K562 (cell line): Measurements from ENCODE around the gene HSD3B7. TPM values are rescaled to one million over a fixed set of nuclear protein-coding genes. Genes with fewer than 3 reads are reported as not detected.
A peak's percentile ranks its signal among the peaks of the same experiment; 100 is the strongest.

Experiments used
- BRD4 ChIP-seq: fragments of 200-600 bp; sonication (generic); IDR thresholded peaks from 2 replicates; pipeline ENCODE4 v1.6.1; 2017; ENCODE audit warnings: inconsistent platforms
- EP300 ChIP-seq: IDR thresholded peaks from 2 replicates; pipeline ENCODE4 v1.6.1; 2012; ENCODE audit warnings: low read length, improper control_type of control experiment
- FOXP1 ChIP-seq: sonication (generic); formaldehyde crosslinking; IDR thresholded peaks from 2 replicates; pipeline ENCODE4 v1.8.0; 2022; ENCODE audit warnings: mild to moderate bottlenecking, missing genetic modification reagents
- GABPB1 ChIP-seq: sonication (generic); formaldehyde crosslinking; IDR thresholded peaks from 2 replicates; pipeline ENCODE4 v1.8.0; 2022; ENCODE audit warnings: mild to moderate bottlenecking, missing genetic modification reagents
- GATAD2A ChIP-seq: fragments of 450-650 bp; IDR thresholded peaks from 2 replicates; pipeline ENCODE4 v1.6.1; 2017
- GTF2A2 ChIP-seq: IDR thresholded peaks from 2 replicates; pipeline ENCODE4 v1.6.1; 2016; ENCODE audit warnings: mild to moderate bottlenecking, missing genetic modification characterization, missing compliant biosample characterization
- HEY1 ChIP-seq: fragments of 250-450 bp; sonication (Bioruptor Pico); IDR thresholded peaks from 2 replicates; pipeline ENCODE4 v1.5.0; 2020; ENCODE audit warnings: mild to moderate bottlenecking, moderate library complexity, borderline replicate concordance
- KDM2B ChIP-seq: fragments of 250-450 bp; sonication (Bioruptor Pico); IDR thresholded peaks from 2 replicates; pipeline ENCODE4 v1.8.0; 2021; ENCODE audit warnings: mild to moderate bottlenecking, moderate library complexity
- MEIS2 ChIP-seq: fragments of 450-650 bp; IDR thresholded peaks from 2 replicates; pipeline ENCODE4 v1.6.1; 2014; ENCODE audit warnings: mild to moderate bottlenecking; ENCODE audit not compliant: partially characterized antibody
- RBFOX2 ChIP-seq: fragments of 200-400 bp; formaldehyde crosslinking; IDR thresholded peaks from 2 replicates; pipeline ENCODE4 v1.6.1; 2017; ENCODE audit warnings: low read depth, mild to moderate bottlenecking, low read length, moderate library complexity
- SMARCC2 ChIP-seq: fragments of 450-650 bp; IDR thresholded peaks from 2 replicates; pipeline ENCODE4 v1.6.1; 2017; ENCODE audit warnings: antibody characterized with exemption, moderate library complexity, mild to moderate bottlenecking, low read depth
- TAF9B ChIP-seq: fragments of 450-650 bp; IDR thresholded peaks from 2 replicates; pipeline ENCODE4 v1.6.1; 2018; ENCODE audit warnings: mild to moderate bottlenecking; ENCODE audit not compliant: partially characterized antibody
- XRCC4 ChIP-seq: IDR thresholded peaks from one replicate; pipeline ENCODE4 v1.6.1; 2011; ENCODE audit not compliant: insufficient read depth, insufficient read length; ENCODE audit errors: extremely low read depth
- ZBTB33 ChIP-seq: sonication (generic); formaldehyde crosslinking; IDR thresholded peaks from 2 replicates; pipeline ENCODE4 v1.8.1; 2023; ENCODE audit warnings: mild to moderate bottlenecking, missing genetic modification reagents
- ZNF175 ChIP-seq: fragments of 200-800 bp; sonication (Bioruptor generic); IDR thresholded peaks from 2 replicates; pipeline ENCODE4 v1.6.1; 2016; ENCODE audit warnings: low read depth, mild to moderate bottlenecking, missing genetic modification characterization, missing compliant biosample characterization
- ZNF282 ChIP-seq: sonication (generic); formaldehyde crosslinking; IDR thresholded peaks from 2 replicates; pipeline ENCODE4 v1.8.1; 2023; ENCODE audit warnings: missing genetic modification reagents
- ZNF445 ChIP-seq: fragments of 250-450 bp; sonication (Bioruptor Pico); IDR thresholded peaks from 2 replicates; pipeline ENCODE4 v1.4.0; 2020; ENCODE audit warnings: low read depth, mild to moderate bottlenecking, moderate library complexity
- ZNF76 ChIP-seq: fragments of 250-450 bp; sonication (Bioruptor Pico); IDR thresholded peaks from 2 replicates; pipeline ENCODE4 v1.4.0; 2020; ENCODE audit warnings: mild to moderate bottlenecking, moderate library complexity, borderline replicate concordance
- polyA plus RNA-seq, 8 experiments: library from polyadenylated mRNA; depleted of rRNA in 4 of 8; stranded (reverse) in 5 of 8; unstranded in 3 of 8; fragments of >200 nt; fragmentation: Nextera tagmentation in 2 of 8; fragmentation: Illumina TruSeq in 1 of 8; extraction: Ambion mirVana in 2 of 8; extraction: Trizol in 1 of 8; gene quantifications; 2 replicates each; pipeline versions ENCODE4 v1.2.1 to v1.2.3, GENCODE V29; 2011 to 2014; ENCODE audit warnings: inconsistent platforms in 1 of 8, missing spikeins in 1 of 8
- total RNA-seq, 7 experiments: library from RNA; depleted of rRNA in 6 of 7; stranded (reverse); fragments of >200 nt in 6 of 7; fragmentation: Illumina TruSeq in 2 of 7; extraction: Trizol in 2 of 7; gene quantifications; 2 replicates each; pipeline versions ENCODE4 v1.2.1 to v1.2.3, GENCODE V29; 2011 to 2021; ENCODE audit warnings: low replicate concordance in 1 of 7
- TF ChIP-seq, protein P1 (sequence below): fragments of 250-450 bp; sonication (Bioruptor Pico); IDR thresholded peaks from 2 replicates; pipeline ENCODE4 v1.4.0; 2020; ENCODE audit warnings: borderline replicate concordance
- TF ChIP-seq, protein P2 (sequence below): fragments of 250-450 bp; sonication (Bioruptor Pico); IDR thresholded peaks from 2 replicates; pipeline ENCODE4 v1.5.1; 2021; ENCODE audit warnings: mild to moderate bottlenecking
- TF ChIP-seq, protein P3 (sequence below): fragments of 450-650 bp; formaldehyde crosslinking; IDR thresholded peaks from 2 replicates; pipeline ENCODE4 v1.4.0; 2020; ENCODE audit warnings: mild to moderate bottlenecking, mixed read lengths

The HSD3B7 gene
- total and polyA plus RNA-seq, 9 of the 15 experiments (the other 6 are each of a cell fraction or from before 2014, with no cell fraction given) = 5.4 to 49.1 (median 23.0) TPM

DNA sequence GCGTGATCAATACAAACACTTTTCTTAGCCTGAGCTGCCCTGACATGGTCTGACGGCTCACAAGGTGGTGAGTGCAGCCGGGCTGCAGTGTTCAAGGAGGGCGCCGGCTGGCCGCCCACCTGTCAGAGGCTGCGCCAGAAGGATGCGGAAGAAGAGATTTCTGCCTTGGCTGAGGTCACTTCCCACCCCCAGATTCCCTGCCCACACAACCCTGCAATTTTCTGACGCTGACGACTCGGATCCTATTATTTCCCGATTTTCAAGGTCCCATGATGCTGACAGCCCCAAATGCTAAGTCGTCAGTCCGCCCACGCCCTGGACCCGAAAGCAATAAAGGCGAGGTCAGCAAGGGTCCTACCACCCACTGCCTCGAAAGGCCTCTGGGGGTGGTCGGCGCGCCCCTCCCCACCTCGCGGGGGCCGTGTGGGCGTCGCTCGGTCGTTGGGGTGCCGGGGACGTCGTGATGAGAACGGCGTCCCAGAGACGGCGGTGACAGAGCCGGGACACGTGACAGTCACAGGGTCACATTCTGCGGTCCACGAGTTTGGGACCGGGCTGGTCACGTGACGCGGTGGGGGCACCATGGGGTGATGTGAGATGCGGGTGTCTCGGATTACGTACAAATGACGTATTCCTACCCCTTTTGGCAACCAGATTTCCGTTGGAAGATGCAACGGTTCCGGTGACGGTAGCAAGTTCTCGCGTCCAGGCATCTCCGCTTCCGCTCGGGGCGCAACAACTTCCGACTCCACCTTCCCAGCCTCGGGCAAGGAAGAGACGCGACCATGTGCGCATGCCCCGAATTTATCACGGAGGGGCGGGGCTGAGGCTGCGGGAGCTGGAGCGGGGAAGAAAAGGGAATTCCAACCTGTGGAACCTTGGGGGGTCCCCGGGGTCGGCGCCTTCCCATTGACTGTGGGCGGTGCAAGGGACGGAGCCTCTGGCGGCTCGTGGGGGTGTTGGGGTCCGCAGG, 48.0 kb downstream of the HSD3B7 start, which contains the start of gene STX4 (continued):
- TF ChIP-seq ZNF175 (CRISPR knock-in tag) = peak; percentile 92
- TF ChIP-seq, protein P1, sequence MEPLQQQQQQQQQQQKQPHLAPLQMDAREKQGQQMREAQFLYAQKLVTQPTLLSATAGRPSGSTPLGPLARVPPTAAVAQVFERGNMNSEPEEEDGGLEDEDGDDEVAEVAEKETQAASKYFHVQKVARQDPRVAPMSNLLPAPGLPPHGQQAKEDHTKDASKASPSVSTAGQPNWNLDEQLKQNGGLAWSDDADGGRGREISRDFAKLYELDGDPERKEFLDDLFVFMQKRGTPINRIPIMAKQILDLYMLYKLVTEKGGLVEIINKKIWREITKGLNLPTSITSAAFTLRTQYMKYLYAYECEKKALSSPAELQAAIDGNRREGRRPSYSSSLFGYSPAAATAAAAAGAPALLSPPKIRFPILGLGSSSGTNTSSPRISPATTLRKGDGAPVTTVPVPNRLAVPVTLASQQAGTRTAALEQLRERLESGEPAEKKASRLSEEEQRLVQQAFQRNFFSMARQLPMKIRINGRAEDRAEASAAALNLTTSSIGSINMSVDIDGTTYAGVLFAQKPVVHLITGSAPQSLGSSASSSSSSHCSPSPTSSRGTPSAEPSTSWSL (CRISPR knock-in tag) = no peak
- peak; percentile 99 for TF ChIP-seq GABPB1 (CRISPR knock-in tag)
- TF ChIP-seq EP300 = peak; percentile 81
- TF ChIP-seq, protein P2, sequence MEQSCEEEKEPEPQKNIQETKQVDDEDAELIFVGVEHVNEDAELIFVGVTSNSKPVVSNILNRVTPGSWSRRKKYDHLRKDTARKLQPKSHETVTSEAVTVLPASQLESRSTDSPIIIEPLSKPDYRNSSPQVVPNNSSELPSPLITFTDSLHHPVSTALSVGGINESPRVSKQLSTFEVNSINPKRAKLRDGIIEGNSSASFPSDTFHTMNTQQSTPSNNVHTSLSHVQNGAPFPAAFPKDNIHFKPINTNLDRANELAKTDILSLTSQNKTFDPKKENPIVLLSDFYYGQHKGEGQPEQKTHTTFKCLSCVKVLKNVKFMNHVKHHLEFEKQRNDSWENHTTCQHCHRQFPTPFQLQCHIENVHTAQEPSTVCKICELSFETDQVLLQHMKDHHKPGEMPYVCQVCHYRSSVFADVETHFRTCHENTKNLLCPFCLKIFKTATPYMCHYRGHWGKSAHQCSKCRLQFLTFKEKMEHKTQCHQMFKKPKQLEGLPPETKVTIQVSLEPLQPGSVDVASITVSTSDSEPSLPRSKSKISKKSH (CRISPR knock-in tag) = no peak
- TF ChIP-seq, protein P3, sequence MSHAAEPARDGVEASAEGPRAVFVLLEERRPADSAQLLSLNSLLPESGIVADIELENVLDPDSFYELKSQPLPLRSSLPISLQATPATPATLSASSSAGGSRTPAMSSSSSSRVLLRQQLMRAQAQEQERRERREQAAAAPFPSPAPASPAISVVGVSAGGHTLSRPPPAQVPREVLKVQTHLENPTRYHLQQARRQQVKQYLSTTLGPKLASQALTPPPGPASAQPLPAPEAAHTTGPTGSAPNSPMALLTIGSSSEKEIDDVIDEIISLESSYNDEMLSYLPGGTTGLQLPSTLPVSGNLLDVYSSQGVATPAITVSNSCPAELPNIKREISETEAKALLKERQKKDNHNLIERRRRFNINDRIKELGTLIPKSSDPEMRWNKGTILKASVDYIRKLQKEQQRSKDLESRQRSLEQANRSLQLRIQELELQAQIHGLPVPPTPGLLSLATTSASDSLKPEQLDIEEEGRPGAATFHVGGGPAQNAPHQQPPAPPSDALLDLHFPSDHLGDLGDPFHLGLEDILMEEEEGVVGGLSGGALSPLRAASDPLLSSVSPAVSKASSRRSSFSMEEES (CRISPR knock-in tag) = peak; percentile 100
- 0 out of 2 replicates have a peak, but pooled peaks have one; percentile 44 for TF ChIP-seq KDM2B (CRISPR knock-in tag)
- no peak for TF ChIP-seq ZNF445 (CRISPR knock-in tag)
- peak; percentile 55 for TF ChIP-seq FOXP1 (CRISPR knock-in tag)
- TF ChIP-seq BRD4 = 0 out of 2 replicates have a peak, but pooled peaks have one; percentile 77
- peak; percentile 60 for TF ChIP-seq TAF9B
- TF ChIP-seq ZBTB33 (CRISPR knock-in tag) = peak; percentile 60; the same call in 1 of the 2 replicates
- TF ChIP-seq XRCC4 = no peak
- TF ChIP-seq MEIS2 = peak; percentile 64
- TF ChIP-seq HEY1 (CRISPR knock-in tag) = no peak
- TF ChIP-seq ZNF76 (CRISPR knock-in tag) = no peak
- TF ChIP-seq ZNF282 (CRISPR knock-in tag) = no peak
- TF ChIP-seq GTF2A2 (tag) = no peak
- no peak; the same call in 1 of the 2 replicates for TF ChIP-seq SMARCC2
- TF ChIP-seq RBFOX2 = peak; percentile 91
- TF ChIP-seq GATAD2A = peak; percentile 33; the same call in 1 of the 2 replicates
